T-cell (primary cell): ENCODE measurements around the gene PELI2. TPM values are rescaled to one million over a fixed set of nuclear protein-coding genes. Genes with fewer than 3 reads are reported as not detected.

Experiments
- ATAC-seq, 4 experiments: fragments of 200-7000 bp in 3 of 4; fragments of 150-1000 bp in 1 of 4; cut with Tn5 transposase; replicated peaks in 1 of 4; 1 replicate in 3 of 4; 2 replicates in 1 of 4; pipeline ENCODE4 v1.10.0; 2021; ENCODE audit warnings: moderate library complexity in 3 of 4, mild to moderate bottlenecking in 2 of 4, moderate number of reproducible peaks in 1 of 4
- CTCF ChIA-PET, 2 donors: fragments of 300-600 bp; sonication (Branson Sonifier 250); formaldehyde crosslinking; loops; one replicate each; lab custom pipeline; 2022; ENCODE audit warnings: antibody characterized with exemption in 2 of 2; lab: Charles Lee
- POLR2A ChIA-PET, 2 donors: fragments of 300-600 bp; sonication (Branson Sonifier 250); formaldehyde crosslinking; loops; one replicate each; lab custom pipeline; 2022; ENCODE audit warnings: antibody characterized with exemption in 2 of 2; lab: Charles Lee
- DNase-seq, 35 experiments: peaks; one replicate each; pipeline versions ENCODE4 v3.0.0 to v3.0.0-alpha.2; 2013 to 2023
- H3K27ac ChIP-seq: one replicate; pipeline ENCODE4 v1.5.1; 2013; ENCODE audit warnings: low read length
- H3K27me3 ChIP-seq, 2 experiments: replicated peaks in 1 of 2; 1 replicate in 1 of 2; 2 replicates in 1 of 2; pipeline versions ENCODE4 v1.6.1 to v1.7.0; 2013; ENCODE audit warnings: low read length in 1 of 2, mixed read lengths in 1 of 2; ENCODE audit not compliant: control insufficient read depth in 2 of 2, insufficient read depth in 2 of 2; ENCODE audit errors: extremely low read depth in 1 of 2
- H3K36me3 ChIP-seq, 2 donors: 1 replicate in 1 of 2; 2 replicates in 1 of 2; pipeline versions ENCODE4 v1.6.1 to v1.7.0; 2013; ENCODE audit warnings: low read length in 1 of 2; ENCODE audit not compliant: control insufficient read depth in 2 of 2, insufficient read depth in 1 of 2; ENCODE audit errors: extremely low read depth in 1 of 2
- H3K4me1 ChIP-seq, 2 experiments: 1 replicate in 1 of 2; 2 replicates in 1 of 2; pipeline versions ENCODE4 v1.6.1 to v1.7.0; 2013; ENCODE audit warnings: low read length in 2 of 2, mixed read lengths in 1 of 2; ENCODE audit not compliant: insufficient read depth in 2 of 2, control insufficient read depth in 1 of 2; ENCODE audit errors: extremely low read depth in 1 of 2
- H3K4me3 ChIP-seq, 2 donors: 1 replicate in 1 of 2; 2 replicates in 1 of 2; pipeline versions ENCODE4 v1.5.1 to v1.7.0; 2013; ENCODE audit warnings: mild to moderate bottlenecking in 2 of 2, low read length in 1 of 2, moderate library complexity in 1 of 2; ENCODE audit not compliant: control insufficient read depth in 1 of 2; ENCODE audit errors: extremely low read depth in 1 of 2
- H3K9me3 ChIP-seq: 2 replicates; pipeline ENCODE4 v1.7.0; 2013
- H3K27ac Mint-ChIP-seq, 2 donors: one replicate each; pipeline ENCODE4 v1.8.0; 2020 to 2021; ENCODE audit warnings: mild to moderate bottlenecking in 2 of 2, mixed read lengths in 2 of 2
- H3K27me3 Mint-ChIP-seq, 2 donors: one replicate each; pipeline ENCODE4 v1.8.0; 2021 to 2022; ENCODE audit warnings: mixed read lengths in 2 of 2
- H3K36me3 Mint-ChIP-seq: one replicate; pipeline ENCODE4 v1.8.0; 2021; ENCODE audit warnings: mixed read lengths
- H3K4me1 Mint-ChIP-seq, 3 donors: one replicate each; pipeline ENCODE4 v1.8.0; 2020 to 2022; ENCODE audit warnings: mixed read lengths in 3 of 3, mild to moderate bottlenecking in 1 of 3
- H3K4me3 Mint-ChIP-seq, 3 donors: one replicate each; pipeline ENCODE4 v1.8.0; 2020 to 2022; ENCODE audit warnings: mild to moderate bottlenecking in 3 of 3, mixed read lengths in 3 of 3, moderate library complexity in 3 of 3
- H3K9me3 Mint-ChIP-seq, 3 donors: one replicate each; pipeline ENCODE4 v1.8.0; 2020 to 2022; ENCODE audit warnings: mixed read lengths in 3 of 3
- WGBS: methylation state at CpG from one replicate; pipeline ENCODE4 v1.1.5; 2013; ENCODE audit warnings: missing lambda C conversion rate; ENCODE audit not compliant: insufficient coverage; 5-methylcytosine and 5-hydroxymethylcytosine counted together
- total RNA-seq, 35 experiments: library from RNA in 6 of 35; stranded (reverse) in 6 of 35; fragments of 120-200 nt in 1 of 35; gene quantifications; one replicate each; pipeline versions ENCODE4 v1.2.1 to v1.2.4 and lab custom pipeline; 2013 to 2026

The PELI2 gene
- total RNA-seq, 5 donors from 2014 or later (not counting 1 experiment from before 2014, with no cell fraction given) = 9.0 to 12.7 (median 10.5) TPM

GRCh38 chr14:56224691-56225681 lies 106.8 kb downstream of the PELI2 start:
- peaks cover 20% of the 10 kb centered on the region for H3K36me3 Mint-ChIP-seq
- Histone ChIP-seq H3K27me3 (no peaks in the 10 kb centered on the region), H3K27ac (no peak overlapping the region), H3K9me3 (no peaks in the 10 kb centered on the region), H3K36me3 (peaks cover 0 to 6% of the 10 kb centered on the region in 2 donors), H3K4me1 (peaks cover 0 to 4% of the 10 kb centered on the region in 2 experiments), H3K4me3 (no peak overlapping the region)
- no peak overlapping the region for H3K4me3 Mint-ChIP-seq
- peaks cover 0 to 4% (median 3%) of the 10 kb centered on the region in 3 donors for H3K9me3 Mint-ChIP-seq
- DNase-seq (no peak), ATAC-seq (no peak)
- ChIA-PET CTCF (no interaction called here), POLR2A (no interaction called here)
- no peaks in the 10 kb centered on the region for H3K27me3 Mint-ChIP-seq
- 77% methylated on average over 16 of the region's 17 CpGs for WGBS
- H3K27ac Mint-ChIP-seq = no peak overlapping the region
- H3K4me1 Mint-ChIP-seq = peaks cover 2 to 25% (median 3%) of the 10 kb centered on the region in 3 donors

GRCh38 chr14:56235388-56235787 lies 117.2 kb downstream of the PELI2 start:
- no peak for ATAC-seq
- peaks cover 6% of the 10 kb centered on the region for H3K36me3 Mint-ChIP-seq

GRCh38 chr14:56237398-56237797 lies 119.2 kb downstream of the PELI2 start:
- no peak overlapping the region for H3K27ac ChIP-seq
- Mint-ChIP-seq H3K4me3 (no peak overlapping the region), H3K36me3 (peaks cover 19% of the 10 kb centered on the region), H3K4me1 (peaks cover 0 to 11% (median 0%) of the 10 kb centered on the region in 3 donors), H3K9me3 (peaks cover 0 to 10% (median 0%) of the 10 kb centered on the region in 3 donors), H3K27me3 (no peaks in the 10 kb centered on the region), H3K27ac (no peak overlapping the region)
- H3K27me3 ChIP-seq = no peaks in the 10 kb centered on the region
- CTCF ChIA-PET = no interaction called here
- H3K36me3 ChIP-seq = no peaks in the 10 kb centered on the region
- DNase-seq (no peak), ATAC-seq (no peak)
- POLR2A ChIA-PET = no interaction called here
- H3K4me1 ChIP-seq = no peaks in the 10 kb centered on the region
- no peak overlapping the region for H3K4me3 ChIP-seq
- WGBS = 80% methylated on average over 1 of the region's 2 CpGs
- H3K9me3 ChIP-seq = no peaks in the 10 kb centered on the region

More at GRCh38 chr14:56235388-56235787, 117.2 kb downstream of the PELI2 start:
- H3K4me1 ChIP-seq = no peaks in the 10 kb centered on the region
- no peak overlapping the region for H3K4me3 ChIP-seq
- H3K27me3 ChIP-seq = no peaks in the 10 kb centered on the region
- H3K27me3 Mint-ChIP-seq = no peaks in the 10 kb centered on the region
- no peak overlapping the region for H3K27ac ChIP-seq
- H3K4me1 Mint-ChIP-seq = peaks cover 0 to 11% (median 0%) of the 10 kb centered on the region in 3 donors
- no peak overlapping the region for H3K4me3 Mint-ChIP-seq
- 72% methylated on average over 3 of the region's 4 CpGs for WGBS
- CTCF ChIA-PET = no interaction called here
- H3K9me3 Mint-ChIP-seq = peaks cover 0 to 21% (median 6%) of the 10 kb centered on the region in 3 donors
- no peak overlapping the region for H3K27ac Mint-ChIP-seq
- no peaks in the 10 kb centered on the region for H3K9me3 ChIP-seq
- POLR2A ChIA-PET = no interaction called here
- H3K36me3 ChIP-seq = no peaks in the 10 kb centered on the region
- DNase-seq = no peak

GRCh38 chr14:56241461-56241860 lies 123.2 kb downstream of the PELI2 start:
- no peaks in the 10 kb centered on the region for H3K27me3 ChIP-seq
- 60% methylated on average over 1 of the region's 6 CpGs for WGBS
- H3K4me1 Mint-ChIP-seq = peaks cover 0 to 11% (median 0%) of the 10 kb centered on the region in 3 donors
- ChIA-PET POLR2A (no interaction called here), CTCF (no interaction called here)
- H3K9me3 ChIP-seq = no peaks in the 10 kb centered on the region
- DNase-seq = no peak
- H3K4me3 Mint-ChIP-seq = no peak overlapping the region
- H3K36me3 ChIP-seq = no peaks in the 10 kb centered on the region
- H3K27ac ChIP-seq = no peak overlapping the region
- peaks cover 0 to 6% (median 0%) of the 10 kb centered on the region in 3 donors for H3K9me3 Mint-ChIP-seq
- H3K27me3 Mint-ChIP-seq = no peaks in the 10 kb centered on the region
- H3K4me3 ChIP-seq = no peak overlapping the region
- peaks cover 21% of the 10 kb centered on the region for H3K36me3 Mint-ChIP-seq
- H3K4me1 ChIP-seq = no peaks in the 10 kb centered on the region
- no peak overlapping the region for H3K27ac Mint-ChIP-seq
- no peak for ATAC-seq

- ATAC-seq (no peak), DNase-seq (no peak)
- H3K4me1 Mint-ChIP-seq = peaks cover 0 to 5% (median 0%) of the 10 kb centered on the region in 3 donors
- H3K4me3 Mint-ChIP-seq = no peak overlapping the region
- POLR2A ChIA-PET = no interaction called here
- peaks cover 21% of the 10 kb centered on the region for H3K36me3 Mint-ChIP-seq
- no peaks in the 10 kb centered on the region for H3K4me1 ChIP-seq
- H3K4me3 ChIP-seq = no peak overlapping the region
- no peaks in the 10 kb centered on the region for H3K9me3 ChIP-seq
- H3K27ac ChIP-seq = no peak overlapping the region
- CTCF ChIA-PET = no interaction called here
- peaks cover 0 to 6% (median 0%) of the 10 kb centered on the region in 3 donors for H3K9me3 Mint-ChIP-seq
- 85% methylated on average over 2 of the region's 2 CpGs for WGBS
- no peak overlapping the region for H3K27ac Mint-ChIP-seq
- no peaks in the 10 kb centered on the region for H3K27me3 Mint-ChIP-seq
- no peaks in the 10 kb centered on the region for H3K27me3 ChIP-seq
- no peaks in the 10 kb centered on the region for H3K36me3 ChIP-seq
These were observed 124.9 kb downstream of the PELI2 start for GRCh38 chr14:56243110-56243509.

GRCh38 chr14:56244138-56244789 lies 126.1 kb downstream of the PELI2 start:
- no peak overlapping the region for H3K4me3 ChIP-seq
- H3K4me3 Mint-ChIP-seq = no peak overlapping the region
- 52% methylated on average over 3 of the region's 5 CpGs for WGBS
- H3K27ac Mint-ChIP-seq = no peak overlapping the region
- no peaks in the 10 kb centered on the region for H3K27me3 ChIP-seq
- DNase-seq = no peak
- ATAC-seq = no peak
- CTCF ChIA-PET = no interaction called here
- no peaks in the 10 kb centered on the region for H3K9me3 ChIP-seq
- H3K4me1 Mint-ChIP-seq = peaks cover 0 to 5% (median 0%) of the 10 kb centered on the region in 3 donors
- no peaks in the 10 kb centered on the region for H3K4me1 ChIP-seq
- peaks cover 0 to 6% (median 0%) of the 10 kb centered on the region in 3 donors for H3K9me3 Mint-ChIP-seq
- no peak overlapping the region for H3K27ac ChIP-seq
- H3K36me3 Mint-ChIP-seq = peaks cover 32% of the 10 kb centered on the region
- POLR2A ChIA-PET = no interaction called here
- H3K36me3 ChIP-seq = no peaks in the 10 kb centered on the region
- H3K27me3 Mint-ChIP-seq = no peaks in the 10 kb centered on the region
